Right ventricle myocardium inferior (tissue), 1 donor: ENCODE data around the gene USPL1. TPM values are rescaled to one million over a fixed set of nuclear protein-coding genes. Genes with fewer than 3 reads are reported as not detected.
"Not testable (repeated sequence)": the region's sequence is repeated elsewhere in the genome, so short reads cannot be mapped to it uniquely, and the experiment has no call there.

Experiments
- ATAC-seq: fragments of 200-7000 bp; cut with Tn5 transposase; one replicate; pipeline ENCODE4 v1.9.1; 2020; ENCODE audit warnings: mild to moderate bottlenecking, moderate library complexity
- DNase-seq: peaks from one replicate; pipeline ENCODE4 v3.0.0; 2021; ENCODE audit errors: missing footprints
- intact Hi-C: fragments of 100-400 bp; cut with DNase I; formaldehyde crosslinking; loops from one replicate; pipeline ENCODE4 v1.11.0; 2022
- long read RNA-seq: library from polyadenylated mRNA; unstranded; transcript quantifications from one replicate; pipeline ENCODE4 v2.0.0, GENCODE V29; 2021
- total RNA-seq: library from RNA; stranded (reverse); fragmentation: NEBNext Ultra II Directional; extraction: Animal tissue kit (Norgen Biotek cat#: 25700); gene quantifications from one replicate; pipeline ENCODE4 v1.2.1, GENCODE V29; 2021
- donor health status: DM: no; HTN: yes; CAD: no; lungs with severe emphysema.

The USPL1 gene
- total RNA-seq: 10.3 TPM
- long read RNA-seq: 0 reads

DNA sequence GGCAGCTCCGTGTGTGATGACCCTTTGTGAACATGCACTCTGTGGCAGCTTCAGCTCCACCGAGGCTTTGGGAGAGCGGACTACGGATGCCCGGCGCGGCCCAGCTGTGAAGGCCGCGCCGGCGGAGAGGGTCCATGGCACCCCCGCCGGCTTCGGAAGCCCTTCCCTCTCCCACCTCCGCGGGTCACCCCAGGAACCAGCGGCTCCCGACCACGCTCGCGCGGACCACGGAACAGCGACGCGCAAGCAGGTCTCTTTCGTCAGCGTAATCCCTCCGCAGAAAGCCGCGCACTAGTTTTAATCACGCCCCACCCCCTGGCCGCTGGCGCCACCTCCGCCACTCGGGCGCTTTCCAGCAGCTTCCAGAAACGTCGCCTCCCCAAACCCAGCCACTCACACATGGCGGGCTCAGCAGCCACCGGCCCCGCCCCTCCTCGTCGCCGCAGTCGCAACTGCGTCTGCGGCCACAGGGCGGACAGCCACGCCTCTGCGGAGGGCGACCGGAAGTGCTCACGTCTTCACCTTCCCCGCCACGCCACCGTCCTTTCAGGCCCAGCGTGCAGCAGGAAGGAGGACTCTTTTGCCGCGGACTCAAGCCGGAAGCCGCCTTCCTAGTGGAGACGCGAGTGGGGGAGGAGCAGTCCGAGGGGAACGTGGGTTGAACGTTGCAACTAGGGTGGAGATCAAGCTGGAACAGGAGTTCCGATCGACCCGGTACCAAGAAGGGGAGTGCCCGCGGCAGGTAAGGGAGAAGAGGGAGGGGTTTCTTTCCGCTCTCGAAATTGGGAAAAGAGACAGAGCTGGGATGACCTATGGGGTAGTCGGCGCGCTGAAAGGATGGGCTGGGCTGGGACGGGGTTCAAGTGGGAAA lies at the start of gene USPL1:
TSS of gene USPL1 (plus strand) at position 606 of the 871 bp plus-strand sequence. CDS start 3,221 bp downstream, outside the sequence.
- peak; percentile 97 for ATAC-seq

GRCh38 chr13:30569901-30570576 lies 47.7 kb upstream of the USPL1 start:
- intact Hi-C loops: loop anchor here (10.0 kb wide), 1 partner anchor 435 kb away; no protein-coding TSS in a partner anchor
- DNase-seq (no peak), ATAC-seq (peak; percentile 79)

More for the DNA sequence above, at the start of gene USPL1:
- DNase-seq: peak; percentile 99
- intact Hi-C loops: loop anchor here (1.0 to 5.0 kb wide), 3 partner anchors 153 to 310 kb away; partner anchors contain the start of gene KATNAL1

- ATAC-seq: no peak
- intact Hi-C loops: loop anchor here (10.0 kb wide), 1 partner anchor 436 kb away; no protein-coding TSS in a partner anchor
- DNase-seq: no peak
Measured at GRCh38 chr13:30570691-30571090, 47.0 kb upstream of the USPL1 start.

DNA sequence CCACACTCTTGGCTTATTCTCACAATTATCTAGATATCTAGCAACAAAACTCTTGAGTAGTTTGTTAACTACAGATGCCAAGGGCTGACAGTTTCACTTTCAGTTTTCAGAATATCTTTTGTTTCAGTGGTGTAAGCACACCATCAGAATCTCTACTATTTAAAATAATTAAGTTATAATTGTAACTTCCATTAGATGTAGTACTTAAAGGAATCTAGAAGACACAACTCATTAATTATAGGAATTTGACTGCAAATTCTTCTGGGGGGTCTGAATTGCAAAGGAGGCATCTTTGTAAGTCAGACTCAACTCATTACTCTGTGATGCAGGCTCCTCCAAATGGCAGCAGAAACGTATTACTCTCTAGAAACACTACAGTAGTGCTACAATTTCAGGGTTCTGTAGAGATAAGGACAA lies 44.9 kb upstream of the USPL1 start:
- ATAC-seq (peak; percentile 68), DNase-seq (no peak)
- intact Hi-C loops: loop anchor here (10.0 kb wide), 1 partner anchor 438 kb away; no protein-coding TSS in a partner anchor

- peak; percentile 45 for ATAC-seq
- no peak for DNase-seq
- intact Hi-C loops: loop anchor here (5.0 to 10.0 kb wide), 3 partner anchors 109 to 442 kb away; partner anchors contain the start of gene HMGB1
Measured at GRCh38 chr13:30576528-30576927, 41.2 kb upstream of the USPL1 start.

GRCh38 chr13:30577401-30577852 lies 40.3 kb upstream of the USPL1 start:
- no peak for DNase-seq
- ATAC-seq: no peak
- intact Hi-C loops: loop anchor here (5.0 to 10.0 kb wide), 3 partner anchors 110 to 443 kb away; partner anchors contain the start of gene HMGB1

DNA sequence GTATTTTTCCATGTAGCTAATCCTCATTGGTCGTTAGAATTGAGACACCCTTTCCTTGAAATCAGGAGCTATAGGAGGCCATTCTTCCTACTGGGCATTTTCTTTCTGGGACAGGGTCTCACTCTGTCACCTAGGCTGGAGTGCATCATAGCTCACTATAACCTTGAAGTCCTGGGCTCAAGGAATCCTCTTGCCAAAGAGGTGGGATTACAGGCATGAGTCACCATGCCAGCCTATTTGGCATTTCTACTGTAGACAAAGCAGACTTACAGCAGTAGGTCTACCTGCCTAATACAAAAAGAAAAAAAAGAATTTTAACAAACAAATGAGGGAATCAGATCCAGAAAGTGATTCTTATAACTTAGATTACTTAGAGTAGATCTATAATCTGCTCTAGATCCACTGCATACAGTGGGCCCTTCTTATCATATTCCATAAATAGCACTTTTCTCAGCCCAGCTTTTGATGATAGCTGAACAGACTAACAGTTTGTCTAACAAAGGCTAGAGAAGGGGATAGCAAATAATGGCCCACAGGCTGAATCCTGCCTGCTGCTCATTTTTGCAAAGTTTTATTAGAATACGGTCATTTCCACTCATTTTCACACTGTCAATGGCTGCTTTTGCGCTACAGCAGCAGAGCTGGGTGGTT lies 36.7 kb upstream of the USPL1 start:
- ATAC-seq (no peak), DNase-seq (no peak)
- intact Hi-C loops: no loop called here

DNA sequence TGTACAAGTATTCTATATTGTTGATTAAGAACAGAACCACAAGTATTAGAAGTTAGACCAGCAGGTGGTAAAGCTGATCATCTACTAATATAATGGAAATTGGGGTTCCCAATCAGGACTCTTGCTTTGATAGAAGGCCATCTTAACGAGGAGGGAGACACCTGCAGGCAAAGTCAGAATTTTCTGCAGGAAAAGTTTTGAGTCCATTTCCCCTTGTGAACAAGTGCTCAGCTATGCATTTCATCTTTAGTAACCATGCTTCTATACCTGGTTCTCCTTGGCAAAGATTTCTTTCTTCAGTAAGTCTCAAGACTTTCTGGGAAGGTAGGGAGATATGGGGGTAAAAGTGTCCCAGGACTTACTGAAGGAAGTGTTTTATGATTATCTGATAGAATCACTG lies 36.1 kb upstream of the USPL1 start:
- ATAC-seq (no peak), DNase-seq (no peak)
- intact Hi-C loops: no loop called here

DNA sequence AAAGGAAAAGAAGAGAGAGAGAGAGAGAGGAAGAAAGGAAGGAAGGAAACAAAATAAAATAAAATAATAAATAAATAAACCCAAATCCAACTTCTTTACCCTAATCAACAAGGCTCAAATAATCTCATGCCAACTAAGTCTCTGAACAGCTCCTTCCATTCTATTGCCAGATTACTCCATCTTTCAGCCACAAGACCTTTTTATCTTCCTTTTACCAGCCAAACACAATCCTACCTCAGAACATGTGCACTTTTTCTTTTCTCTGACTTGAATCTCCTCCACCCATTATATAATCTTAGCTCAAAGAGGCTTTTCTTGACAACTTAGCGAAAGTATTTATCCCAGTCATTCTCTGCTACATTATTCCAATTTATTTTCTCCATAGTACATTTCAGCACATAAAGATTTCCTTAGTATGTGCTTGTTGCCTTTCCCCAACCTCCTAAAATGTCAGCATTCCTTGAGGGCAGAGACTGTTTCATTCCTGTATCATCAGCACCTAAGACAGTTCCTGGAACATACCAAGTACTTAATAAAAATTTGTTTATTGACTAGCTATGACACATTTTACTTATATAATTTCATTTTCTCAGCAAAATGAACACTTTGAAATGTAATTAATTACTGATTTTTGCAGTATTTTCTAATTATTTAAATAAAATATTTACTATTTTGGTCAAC lies 33.5 kb upstream of the USPL1 start:
- DNase-seq (no peak), ATAC-seq (no peak)
- intact Hi-C loops: no loop called here

DNA sequence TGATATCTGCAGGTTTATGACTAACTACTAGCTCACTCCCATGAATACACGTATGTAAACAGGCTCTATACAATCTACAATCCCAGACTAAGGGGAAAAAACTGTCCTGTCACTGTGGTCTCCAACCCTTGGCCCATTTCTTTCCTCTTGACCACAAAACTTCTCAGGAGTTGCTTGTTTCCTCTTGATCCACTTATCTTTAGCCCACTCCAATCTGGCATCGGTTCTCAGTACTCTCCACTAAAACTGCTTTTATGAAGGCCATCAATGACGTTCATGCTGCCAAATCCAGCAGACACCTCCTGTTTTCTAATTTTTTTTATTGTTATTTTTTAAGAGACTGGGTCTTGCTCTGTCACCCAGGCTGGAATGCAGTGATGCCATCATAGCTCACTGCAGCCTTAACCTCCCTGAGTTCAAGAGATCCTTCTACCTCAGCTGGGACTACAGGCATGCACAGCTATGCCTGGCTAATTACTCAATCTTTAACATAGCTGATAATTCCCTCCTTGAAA lies 31.9 kb upstream of the USPL1 start:
- no peak for DNase-seq
- no peak for ATAC-seq
- intact Hi-C loops: no loop called here

GRCh38 chr13:30587231-30587630 lies 30.5 kb upstream of the USPL1 start:
- intact Hi-C loops: no loop called here
- ATAC-seq (no peak), DNase-seq (no peak)

GRCh38 chr13:30587739-30588138 lies 30.0 kb upstream of the USPL1 start:
- DNase-seq (no peak), ATAC-seq (no peak)
- intact Hi-C loops: no loop called here

DNA sequence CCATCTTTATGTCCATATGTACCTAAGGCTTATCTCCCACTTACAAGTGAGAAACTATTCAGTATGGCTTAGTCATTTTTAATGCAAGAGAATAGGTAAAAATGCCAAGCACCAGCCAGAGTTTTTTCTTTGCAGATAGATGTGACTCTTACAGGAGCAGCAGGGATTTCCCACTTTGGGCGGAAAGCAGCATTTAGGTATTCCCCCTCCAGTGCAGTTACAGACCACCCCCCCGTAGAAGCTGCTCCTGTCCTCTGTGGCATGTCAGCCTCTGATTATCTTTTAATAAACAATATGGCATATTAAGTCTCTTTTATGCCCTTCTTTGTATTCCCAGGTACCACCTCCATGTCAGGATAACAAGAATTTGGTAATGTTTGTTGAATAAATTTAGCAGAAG lies 24.7 kb upstream of the USPL1 start:
- no peak for ATAC-seq
- intact Hi-C loops: no loop called here
- no peak for DNase-seq

DNA sequence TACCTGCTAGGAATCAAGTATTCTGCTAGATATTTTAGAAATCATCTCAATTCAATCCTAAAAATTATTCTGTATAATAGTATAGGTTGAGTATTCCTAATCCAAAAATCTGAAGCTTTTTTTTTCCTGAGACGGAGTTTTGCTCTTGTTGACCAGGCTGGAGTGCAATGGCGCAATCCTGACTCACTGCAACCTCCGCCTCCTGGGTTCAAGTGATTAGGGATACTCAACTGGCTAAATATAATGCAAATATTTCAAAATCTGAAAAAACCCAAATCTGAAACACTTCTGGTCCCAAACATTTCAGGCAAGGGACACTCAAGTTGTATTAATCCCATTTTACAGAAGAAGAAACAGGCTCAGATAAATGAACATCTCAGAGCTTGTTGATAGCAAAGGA lies 17.2 kb upstream of the USPL1 start:
- intact Hi-C loops: no loop called here
- ATAC-seq (no peak), DNase-seq (no peak)

- ATAC-seq (no peak), DNase-seq (no peak)
- intact Hi-C loops: no loop called here
Measured at GRCh38 chr13:30601836-30602235, 15.9 kb upstream of the USPL1 start.

GRCh38 chr13:30605052-30605451 lies 12.7 kb upstream of the USPL1 start:
- ATAC-seq: no peak
- intact Hi-C loops: no loop called here
- no peak for DNase-seq

DNA sequence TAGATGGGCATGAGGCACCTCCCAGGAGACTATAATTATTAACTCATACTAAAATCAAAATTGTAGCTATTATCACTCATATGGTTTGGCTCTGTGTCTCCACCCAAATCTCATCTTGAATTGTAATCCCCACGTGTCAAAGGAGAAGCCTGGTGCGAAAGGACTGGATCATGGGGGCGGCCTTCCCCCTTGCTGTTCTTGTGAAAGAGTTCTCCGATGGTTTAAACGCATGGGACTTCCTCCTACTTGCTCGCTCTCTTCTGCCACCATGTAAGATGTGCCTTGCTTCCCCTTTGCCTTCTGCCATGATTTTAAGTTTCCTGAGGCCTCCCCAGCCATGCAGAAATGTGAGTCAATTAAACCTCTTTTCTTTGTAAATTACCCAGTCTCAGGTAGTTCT lies 10.5 kb upstream of the USPL1 start:
- intact Hi-C loops, ATAC-seq, DNase-seq: not testable (repeated sequence)

DNA sequence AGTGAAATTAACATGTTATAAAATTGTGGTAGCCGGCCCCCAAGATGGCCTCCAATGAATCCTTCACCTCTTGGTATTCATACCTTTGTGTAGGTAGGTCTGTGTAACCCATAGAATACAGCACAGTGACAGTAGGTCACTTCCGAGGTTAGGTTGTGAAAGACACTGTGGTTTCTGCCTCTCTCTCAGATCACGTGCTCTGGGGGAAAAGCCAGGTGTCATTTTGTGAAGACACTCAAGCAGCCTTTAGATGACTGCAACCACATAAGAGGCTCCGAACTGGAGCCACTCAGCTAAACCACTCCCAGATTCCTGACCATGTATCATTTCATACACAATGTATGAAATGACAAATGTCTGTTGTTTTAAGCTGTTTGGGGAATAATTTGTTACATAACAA lies 9.8 kb upstream of the USPL1 start:
- DNase-seq (no peak), ATAC-seq (no peak)
- intact Hi-C loops: no loop called here
